GM18505 (cell line): ENCODE measurements around the gene DIPK1B.

Experiments used
- ATAC-seq: cut with Tn5 transposase; IDR thresholded peaks from one replicate; pipeline ENCODE4 v1.9.1; 2021; ENCODE audit not compliant: unreplicated experiment
- POLR2A ChIP-seq: IDR thresholded peaks from 4 replicates; pipeline ENCODE4 v1.6.1; 2011; ENCODE audit warnings: borderline replicate concordance; ENCODE audit not compliant: insufficient read depth, insufficient read length; ENCODE audit errors: extremely low read depth

The DIPK1B gene

GRCh38 chr9:136669791-136670464 is 42.4 kb upstream of the DIPK1B start:
- ATAC-seq: no peak
- no peak for TF ChIP-seq POLR2A

GRCh38 chr9:136670576-136671253 is 41.7 kb upstream of the DIPK1B start:
- TF ChIP-seq POLR2A: no peak
- no peak for ATAC-seq

GRCh38 chr9:136671254-136671614 is 41.1 kb upstream of the DIPK1B start:
- no peak for TF ChIP-seq POLR2A
- no peak for ATAC-seq

GRCh38 chr9:136671646-136672430 is 40.5 kb upstream of the DIPK1B start:
- no peak for TF ChIP-seq POLR2A
- no peak for ATAC-seq

GRCh38 chr9:136672431-136673087 is 39.8 kb upstream of the DIPK1B start:
- ATAC-seq: no peak

DNA sequence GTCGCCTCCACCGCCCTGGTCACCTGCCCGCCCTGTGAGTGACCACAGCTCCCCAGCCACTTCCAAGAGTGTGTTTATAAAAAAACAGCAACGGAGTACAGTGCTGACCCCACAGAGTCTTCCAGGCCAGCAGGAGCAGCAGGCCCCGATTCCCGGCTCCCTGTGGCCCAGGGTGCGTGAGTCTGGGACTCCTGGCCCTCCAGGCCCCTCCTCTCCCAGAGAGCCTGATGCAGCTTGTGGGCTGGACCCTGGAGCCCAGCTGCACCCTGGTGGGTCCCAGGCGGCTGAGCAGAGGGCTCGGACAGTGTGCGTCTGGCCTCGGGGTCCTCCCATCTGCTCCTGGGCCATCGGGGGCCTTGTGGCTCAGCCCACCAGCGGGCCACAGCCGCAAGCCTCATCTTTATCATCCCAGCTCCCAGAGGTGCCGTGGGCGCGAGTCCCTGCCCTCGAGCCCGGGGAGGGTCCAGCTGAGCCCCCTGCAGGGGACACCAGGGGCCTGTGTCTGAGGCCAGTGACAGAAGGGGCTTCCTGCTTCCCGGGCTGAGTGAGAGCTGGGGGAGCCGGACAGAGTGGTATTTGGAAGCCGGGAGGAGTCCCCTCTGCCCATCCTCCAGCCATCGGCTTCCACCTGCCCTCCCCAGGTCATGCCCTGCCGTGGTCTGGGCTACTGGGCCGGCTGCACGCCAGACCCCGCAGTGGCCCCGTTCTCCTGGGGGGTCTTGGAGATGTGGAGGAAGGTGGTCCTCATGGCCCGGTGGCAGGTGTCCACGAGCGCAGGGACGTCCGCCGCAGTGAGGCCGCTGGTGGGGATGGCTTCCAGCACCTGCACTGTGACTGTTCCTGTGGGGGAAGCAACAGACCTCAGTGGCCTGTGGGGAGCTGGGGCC is 39.0 kb upstream of the DIPK1B start:
- ATAC-seq: no peak
- no peak for TF ChIP-seq POLR2A

More at GRCh38 chr9:136672431-136673087, 39.8 kb upstream of the DIPK1B start:
- no peak for TF ChIP-seq POLR2A

GRCh38 chr9:136673975-136674785 is 38.2 kb upstream of the DIPK1B start:
- no peak for ATAC-seq
- TF ChIP-seq POLR2A: no peak

- no peak for TF ChIP-seq POLR2A
- no peak for ATAC-seq
These were observed 37.5 kb upstream of the DIPK1B start for GRCh38 chr9:136674786-136675349.

- TF ChIP-seq POLR2A: no peak
- ATAC-seq: no peak
These were observed 36.7 kb upstream of the DIPK1B start for GRCh38 chr9:136675477-136676296.

DNA sequence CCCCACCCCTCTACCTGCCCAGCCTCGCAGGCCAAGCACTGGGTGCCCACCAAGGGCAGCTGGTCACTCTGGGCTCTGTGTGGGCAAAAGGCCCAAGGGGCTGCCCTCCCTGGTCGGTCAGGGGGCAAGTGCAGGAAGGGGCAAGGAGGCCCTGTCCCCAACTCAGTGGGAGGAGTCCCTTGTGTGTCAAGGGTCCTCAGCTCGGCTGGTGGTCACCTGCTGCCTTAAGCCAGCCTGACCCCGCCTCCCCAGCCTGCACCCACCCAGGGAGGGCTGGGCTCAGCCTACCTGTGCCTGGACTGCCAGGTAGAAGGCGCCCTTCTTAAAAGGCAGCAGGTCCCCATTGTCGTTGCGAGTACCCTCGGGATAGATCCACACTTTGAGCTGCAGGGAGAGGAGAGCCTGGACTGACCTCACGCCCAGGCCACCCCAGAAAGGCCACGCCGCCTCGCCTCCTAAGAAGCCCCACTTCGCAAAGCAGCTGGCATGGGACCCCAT is 36.0 kb upstream of the DIPK1B start:
- ATAC-seq: no peak

More for the DNA sequence above, 36.0 kb upstream of the DIPK1B start:
- no peak for TF ChIP-seq POLR2A
